ENCODE data around the gene LACTBL1. TPM values are rescaled to one million over a fixed set of nuclear protein-coding genes. Genes with fewer than 3 reads are reported as not detected.

LACTBL1 gene
- total RNA-seq, 2 experiments from 2014 or later, result not detected

DNA sequence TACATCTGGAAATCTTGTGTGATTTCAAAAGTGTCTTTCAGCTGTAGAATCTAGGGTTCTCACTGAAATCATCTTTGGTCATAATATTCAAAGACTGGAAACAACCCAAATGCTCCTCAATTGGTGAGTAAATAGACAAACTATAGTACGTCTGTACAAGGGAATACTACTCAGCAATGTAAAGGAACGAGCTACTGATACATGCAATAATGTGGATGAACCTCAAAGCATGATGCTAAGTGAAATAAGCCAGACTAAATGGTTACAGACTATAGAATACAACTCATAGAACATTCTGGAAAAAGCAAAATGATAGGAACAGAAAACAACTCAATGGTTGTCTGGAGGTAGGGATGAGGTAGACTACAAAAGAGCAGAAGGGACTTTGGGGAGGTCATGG, 2.6 kb downstream of the LACTBL1 start:
- ATAC-seq (ENCODE audit: poor library complexity), result no peak
- no peaks in the 10 kb centered on the region for H3K36me3 ChIP-seq (ENCODE audit: insufficient read depth, low read length)
- Mint-ChIP-seq H3K27ac (no peak overlapping the region), H3K9me3 (peaks cover 6% of the 10 kb centered on the region), H3K4me3 (no peak overlapping the region), H3K36me3 (ENCODE audit: low read depth) (no peaks in the 10 kb centered on the region), H3K27me3 (peaks cover 67% of the 10 kb centered on the region), H3K4me1 (ENCODE audit: low read depth) (no peaks in the 10 kb centered on the region)
- H3K27ac ChIP-seq (ENCODE audit: low read depth in 1 of 2, low read length in 2 of 2), result no peak overlapping the region
- intact Hi-C loops (cut with DNase I, micrococcal nuclease), result loop anchor here in 1 of 2 experiments (10.0 kb wide), 1 partner anchor 215 kb away; no protein-coding TSS in a partner anchor
- H3K4me3 ChIP-seq (ENCODE audit: low read length), result no peak overlapping the region
- peaks cover 25 to 39% of the 10 kb centered on the region in 2 experiments for H3K27me3 ChIP-seq (ENCODE audit: control insufficient read depth in 1 of 2, insufficient read depth in 2 of 2, low read length in 2 of 2)
- CTCF ChIA-PET, result no interaction called here
- TF ChIP-seq, protein P1, sequence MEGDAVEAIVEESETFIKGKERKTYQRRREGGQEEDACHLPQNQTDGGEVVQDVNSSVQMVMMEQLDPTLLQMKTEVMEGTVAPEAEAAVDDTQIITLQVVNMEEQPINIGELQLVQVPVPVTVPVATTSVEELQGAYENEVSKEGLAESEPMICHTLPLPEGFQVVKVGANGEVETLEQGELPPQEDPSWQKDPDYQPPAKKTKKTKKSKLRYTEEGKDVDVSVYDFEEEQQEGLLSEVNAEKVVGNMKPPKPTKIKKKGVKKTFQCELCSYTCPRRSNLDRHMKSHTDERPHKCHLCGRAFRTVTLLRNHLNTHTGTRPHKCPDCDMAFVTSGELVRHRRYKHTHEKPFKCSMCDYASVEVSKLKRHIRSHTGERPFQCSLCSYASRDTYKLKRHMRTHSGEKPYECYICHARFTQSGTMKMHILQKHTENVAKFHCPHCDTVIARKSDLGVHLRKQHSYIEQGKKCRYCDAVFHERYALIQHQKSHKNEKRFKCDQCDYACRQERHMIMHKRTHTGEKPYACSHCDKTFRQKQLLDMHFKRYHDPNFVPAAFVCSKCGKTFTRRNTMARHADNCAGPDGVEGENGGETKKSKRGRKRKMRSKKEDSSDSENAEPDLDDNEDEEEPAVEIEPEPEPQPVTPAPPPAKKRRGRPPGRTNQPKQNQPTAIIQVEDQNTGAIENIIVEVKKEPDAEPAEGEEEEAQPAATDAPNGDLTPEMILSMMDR (IDR thresholded peaks at IDR 0.05), result no peak
- H3K9me3 ChIP-seq (ENCODE audit: control insufficient read depth in 1 of 2, insufficient read depth in 1 of 2, low read length in 2 of 2), result peaks cover 9 to 11% of the 10 kb centered on the region in 2 experiments
- no peaks in the 10 kb centered on the region for H3K4me1 ChIP-seq (ENCODE audit: insufficient read depth, low read length)
- no peak for DNase-seq
- POLR2A ChIA-PET, result interaction anchor here (1.2 kb wide), 1 partner anchor 214 kb away, joined by 3 read pairs; no protein-coding TSS in a partner anchor

DNA sequence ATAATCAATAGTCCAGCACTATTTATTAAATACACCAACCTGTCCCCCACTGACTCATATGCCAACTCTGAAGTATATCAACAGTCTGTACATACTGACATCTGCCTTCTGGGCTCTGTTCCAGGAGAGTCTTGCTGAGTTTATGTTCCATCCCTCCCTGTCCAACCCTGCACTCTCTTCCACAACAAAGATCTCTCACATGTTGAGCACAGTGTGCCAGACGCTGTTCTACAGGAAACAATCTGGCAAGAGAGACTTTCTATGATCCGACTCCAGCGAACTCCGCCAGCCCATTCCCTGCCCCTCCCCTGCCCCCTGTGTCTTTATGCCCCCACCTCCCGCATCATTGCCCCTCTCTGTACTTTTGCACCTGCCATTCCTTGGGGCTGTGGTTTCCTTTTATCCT, 3.4 kb downstream of the LACTBL1 start:
- peaks cover 9 to 11% of the 10 kb centered on the region in 2 experiments for H3K9me3 ChIP-seq (ENCODE audit: control insufficient read depth in 1 of 2, insufficient read depth in 1 of 2, low read length in 2 of 2)
- H3K27me3 ChIP-seq (ENCODE audit: control insufficient read depth in 1 of 2, insufficient read depth in 2 of 2, low read length in 2 of 2), result peaks cover 25 to 38% of the 10 kb centered on the region in 2 experiments
- Mint-ChIP-seq H3K36me3 (ENCODE audit: low read depth) (no peaks in the 10 kb centered on the region), H3K4me3 (no peak overlapping the region), H3K27ac (no peak overlapping the region), H3K9me3 (peaks cover 6% of the 10 kb centered on the region), H3K27me3 (peaks cover 65% of the 10 kb centered on the region), H3K4me1 (ENCODE audit: low read depth) (no peaks in the 10 kb centered on the region)
- no peaks in the 10 kb centered on the region for H3K36me3 ChIP-seq (ENCODE audit: insufficient read depth, low read length)
- DNase-seq, result no peak
- ATAC-seq (ENCODE audit: poor library complexity), result no peak
- ChIA-PET POLR2A (no interaction called here), CTCF (no interaction called here)
- H3K4me3 ChIP-seq (ENCODE audit: low read length), result no peak overlapping the region
- H3K27ac ChIP-seq (ENCODE audit: low read depth in 1 of 2, low read length in 2 of 2), result no peak overlapping the region
- TF ChIP-seq, protein P1 (IDR thresholded peaks at IDR 0.05), result no peak
- peaks cover under 1% of the 10 kb centered on the region for H3K4me1 ChIP-seq (ENCODE audit: insufficient read depth, low read length)
- intact Hi-C loops (cut with DNase I, micrococcal nuclease), result no loop called here

DNA sequence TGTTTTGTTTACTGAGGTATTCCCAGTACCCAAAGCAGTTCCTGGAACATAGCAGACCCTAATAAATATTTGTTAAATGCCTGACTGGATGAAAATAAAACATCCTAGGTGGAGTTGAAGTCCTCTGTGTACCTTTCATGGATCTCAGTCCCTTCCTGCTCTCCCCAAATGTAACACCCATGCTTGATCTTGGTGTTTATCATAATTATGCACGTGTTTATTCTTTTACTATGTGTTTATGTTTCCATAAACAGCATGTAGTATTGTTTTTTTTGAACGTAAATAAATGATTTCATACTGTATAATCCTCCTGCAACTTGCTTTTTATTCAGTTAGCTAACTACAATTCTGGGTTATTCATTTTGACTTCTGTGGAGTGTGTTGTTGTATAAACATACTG, 4.8 kb downstream of the LACTBL1 start:
- no peaks in the 10 kb centered on the region for H3K36me3 Mint-ChIP-seq (ENCODE audit: low read depth)
- Histone ChIP-seq H3K27me3 (ENCODE audit: control insufficient read depth in 1 of 2, insufficient read depth in 2 of 2, low read length in 2 of 2) (peaks cover 25 to 33% of the 10 kb centered on the region in 2 experiments), H3K36me3 (ENCODE audit: insufficient read depth, low read length) (no peaks in the 10 kb centered on the region), H3K9me3 (ENCODE audit: control insufficient read depth in 1 of 2, insufficient read depth in 1 of 2, low read length in 2 of 2) (peaks cover 9 to 11% of the 10 kb centered on the region in 2 experiments), H3K4me1 (ENCODE audit: insufficient read depth, low read length) (peaks cover 5% of the 10 kb centered on the region), H3K4me3 (ENCODE audit: low read length) (no peak overlapping the region), H3K27ac (ENCODE audit: low read depth in 1 of 2, low read length in 2 of 2) (no peak overlapping the region)
- no peak for DNase-seq
- CTCF ChIA-PET, result no interaction called here
- intact Hi-C loops (cut with DNase I, micrococcal nuclease), result no loop called here
- H3K4me1 Mint-ChIP-seq (ENCODE audit: low read depth), result no peaks in the 10 kb centered on the region
- H3K27me3 Mint-ChIP-seq, result peaks cover 64% of the 10 kb centered on the region
- TF ChIP-seq, protein P1 (IDR thresholded peaks at IDR 0.05), result no peak
- H3K9me3 Mint-ChIP-seq, result peaks cover 6% of the 10 kb centered on the region
- no peak overlapping the region for H3K4me3 Mint-ChIP-seq
- POLR2A ChIA-PET, result no interaction called here
- no peak overlapping the region for H3K27ac Mint-ChIP-seq
- no peak for ATAC-seq (ENCODE audit: poor library complexity)

Data from CD4-positive, alpha-beta T cell (primary cell).